ENCODE data around the gene HRCT1.
"Not testable (repeated sequence)": the region's sequence is repeated elsewhere in the genome, so short reads cannot be mapped to it uniquely, and the experiment has no call there.

HRCT1 gene

GRCh38 chr9:35864695-35865255 is 41.2 kb upstream of the HRCT1 start:
- peaks cover 0 to 1% of the 10 kb centered on the region in 2 donors for H3K4me1 ChIP-seq (ENCODE audit: control insufficient read depth in 2 of 2, insufficient read depth in 2 of 2, low read length in 2 of 2)
- no peak overlapping the region for H3K9ac ChIP-seq (ENCODE audit: low read depth in 1 of 2, low read length in 2 of 2)
- H3K27ac ChIP-seq (ENCODE audit: low read depth in 2 of 2, low read length in 2 of 2), result no peak overlapping the region
- no peaks in the 10 kb centered on the region for H3K9me3 ChIP-seq (ENCODE audit: control insufficient read depth in 2 of 2, low read length in 2 of 2)
- H3K4me3 ChIP-seq (ENCODE audit: low read length in 2 of 2), result no peak overlapping the region
- peaks cover 12 to 13% of the 10 kb centered on the region in 2 donors for H3K27me3 ChIP-seq (ENCODE audit: control insufficient read depth in 2 of 2, insufficient read depth in 2 of 2, low read length in 2 of 2)
- H3K36me3 ChIP-seq (ENCODE audit: control insufficient read depth in 2 of 2, insufficient read depth in 2 of 2, low read length in 2 of 2), result no peaks in the 10 kb centered on the region

- H3K36me3 ChIP-seq (ENCODE audit: control insufficient read depth in 2 of 2, insufficient read depth in 2 of 2, low read length in 2 of 2), result no peaks in the 10 kb centered on the region
- no peaks in the 10 kb centered on the region for H3K9me3 ChIP-seq (ENCODE audit: control insufficient read depth in 2 of 2, low read length in 2 of 2)
- H3K27me3 ChIP-seq (ENCODE audit: control insufficient read depth in 2 of 2, insufficient read depth in 2 of 2, low read length in 2 of 2), result peaks cover 3 to 10% of the 10 kb centered on the region in 2 donors
- H3K4me3 ChIP-seq (ENCODE audit: low read length in 2 of 2), result no peak overlapping the region
- no peak overlapping the region for H3K27ac ChIP-seq (ENCODE audit: low read depth in 2 of 2, low read length in 2 of 2)
- no peak overlapping the region for H3K9ac ChIP-seq (ENCODE audit: low read depth in 1 of 2, low read length in 2 of 2)
- H3K4me1 ChIP-seq (ENCODE audit: control insufficient read depth in 2 of 2, insufficient read depth in 2 of 2, low read length in 2 of 2), result no peaks in the 10 kb centered on the region
These were observed 38.5 kb upstream of the HRCT1 start for GRCh38 chr9:35867538-35867937.

- Histone ChIP-seq H3K4me3 (ENCODE audit: low read length in 2 of 2) (no peak overlapping the region), H3K27me3 (ENCODE audit: control insufficient read depth in 2 of 2, insufficient read depth in 2 of 2, low read length in 2 of 2) (peaks cover 0 to 1% of the 10 kb centered on the region in 2 donors), H3K4me1 (ENCODE audit: control insufficient read depth in 2 of 2, insufficient read depth in 2 of 2, low read length in 2 of 2) (no peaks in the 10 kb centered on the region), H3K36me3 (ENCODE audit: control insufficient read depth in 2 of 2, insufficient read depth in 2 of 2, low read length in 2 of 2) (no peaks in the 10 kb centered on the region), H3K9ac (ENCODE audit: low read depth in 1 of 2, low read length in 2 of 2) (no peak overlapping the region), H3K9me3 (ENCODE audit: control insufficient read depth in 2 of 2, low read length in 2 of 2) (no peaks in the 10 kb centered on the region), H3K27ac (ENCODE audit: low read depth in 2 of 2, low read length in 2 of 2) (no peak overlapping the region)
These were observed 37.1 kb upstream of the HRCT1 start for GRCh38 chr9:35868933-35869332.

- no peaks in the 10 kb centered on the region for H3K4me1 ChIP-seq (ENCODE audit: control insufficient read depth in 2 of 2, insufficient read depth in 2 of 2, low read length in 2 of 2)
- no peaks in the 10 kb centered on the region for H3K36me3 ChIP-seq (ENCODE audit: control insufficient read depth in 2 of 2, insufficient read depth in 2 of 2, low read length in 2 of 2)
- no peak overlapping the region for H3K9ac ChIP-seq (ENCODE audit: low read depth in 1 of 2, low read length in 2 of 2)
- no peaks in the 10 kb centered on the region for H3K9me3 ChIP-seq (ENCODE audit: control insufficient read depth in 2 of 2, low read length in 2 of 2)
- no peaks in the 10 kb centered on the region for H3K27me3 ChIP-seq (ENCODE audit: control insufficient read depth in 2 of 2, insufficient read depth in 2 of 2, low read length in 2 of 2)
- H3K27ac ChIP-seq (ENCODE audit: low read depth in 2 of 2, low read length in 2 of 2), result no peak overlapping the region
- no peak overlapping the region for H3K4me3 ChIP-seq (ENCODE audit: low read length in 2 of 2)
These were observed 36.3 kb upstream of the HRCT1 start for GRCh38 chr9:35869621-35870216.

GRCh38 chr9:35870351-35870923 is 35.6 kb upstream of the HRCT1 start, which contains the start of gene OR13J1:
OR13J1 (minus strand) TSS chr9:35870401; CDS start chr9:35870401, 0 bp downstream.
- H3K4me1 ChIP-seq (ENCODE audit: control insufficient read depth in 2 of 2, insufficient read depth in 2 of 2, low read length in 2 of 2), result no peaks in the 10 kb centered on the region
- no peak within 1 kb of the TSS for H3K27ac ChIP-seq (ENCODE audit: low read depth in 2 of 2, low read length in 2 of 2)
- no peaks in the 10 kb centered on the region for H3K9me3 ChIP-seq (ENCODE audit: control insufficient read depth in 2 of 2, low read length in 2 of 2)
- no peak within 1 kb of the TSS for H3K9ac ChIP-seq (ENCODE audit: low read depth in 1 of 2, low read length in 2 of 2)
- no peak within 1 kb of the TSS for H3K4me3 ChIP-seq (ENCODE audit: low read length in 2 of 2)
- H3K36me3 ChIP-seq (ENCODE audit: control insufficient read depth in 2 of 2, insufficient read depth in 2 of 2, low read length in 2 of 2), result no peaks in the 10 kb centered on the region
- H3K27me3 ChIP-seq (ENCODE audit: control insufficient read depth in 2 of 2, insufficient read depth in 2 of 2, low read length in 2 of 2), result no peaks in the 10 kb centered on the region

GRCh38 chr9:35871545-35871944 is 34.5 kb upstream of the HRCT1 start:
- Histone ChIP-seq H3K4me3 (ENCODE audit: low read length in 2 of 2) (no peak overlapping the region), H3K4me1 (ENCODE audit: control insufficient read depth in 2 of 2, insufficient read depth in 2 of 2, low read length in 2 of 2) (no peaks in the 10 kb centered on the region), H3K36me3 (ENCODE audit: control insufficient read depth in 2 of 2, insufficient read depth in 2 of 2, low read length in 2 of 2) (no peaks in the 10 kb centered on the region), H3K9me3 (ENCODE audit: control insufficient read depth in 2 of 2, low read length in 2 of 2) (no peaks in the 10 kb centered on the region), H3K9ac (ENCODE audit: low read depth in 1 of 2, low read length in 2 of 2) (no peak overlapping the region), H3K27ac (ENCODE audit: low read depth in 2 of 2, low read length in 2 of 2) (no peak overlapping the region), H3K27me3 (ENCODE audit: control insufficient read depth in 2 of 2, insufficient read depth in 2 of 2, low read length in 2 of 2) (no peaks in the 10 kb centered on the region)

- H3K9me3 ChIP-seq (ENCODE audit: control insufficient read depth in 2 of 2, low read length in 2 of 2), result no peaks in the 10 kb centered on the region
- H3K4me1 ChIP-seq (ENCODE audit: control insufficient read depth in 2 of 2, insufficient read depth in 2 of 2, low read length in 2 of 2), result no peaks in the 10 kb centered on the region
- no peaks in the 10 kb centered on the region for H3K36me3 ChIP-seq (ENCODE audit: control insufficient read depth in 2 of 2, insufficient read depth in 2 of 2, low read length in 2 of 2)
- H3K4me3 ChIP-seq (ENCODE audit: low read length in 2 of 2), result no peak overlapping the region
- no peak overlapping the region for H3K27ac ChIP-seq (ENCODE audit: low read depth in 2 of 2, low read length in 2 of 2)
- H3K27me3 ChIP-seq (ENCODE audit: control insufficient read depth in 2 of 2, insufficient read depth in 2 of 2, low read length in 2 of 2), result no peaks in the 10 kb centered on the region
- no peak overlapping the region for H3K9ac ChIP-seq (ENCODE audit: low read depth in 1 of 2, low read length in 2 of 2)
These were observed 33.5 kb upstream of the HRCT1 start for GRCh38 chr9:35872505-35872904.

- Histone ChIP-seq H3K4me1 (ENCODE audit: control insufficient read depth in 2 of 2, insufficient read depth in 2 of 2, low read length in 2 of 2) (no peaks in the 10 kb centered on the region), H3K9ac (ENCODE audit: low read depth in 1 of 2, low read length in 2 of 2) (no peak overlapping the region), H3K27me3 (ENCODE audit: control insufficient read depth in 2 of 2, insufficient read depth in 2 of 2, low read length in 2 of 2) (no peaks in the 10 kb centered on the region), H3K4me3 (ENCODE audit: low read length in 2 of 2) (no peak overlapping the region), H3K36me3 (ENCODE audit: control insufficient read depth in 2 of 2, insufficient read depth in 2 of 2, low read length in 2 of 2) (no peaks in the 10 kb centered on the region), H3K27ac (ENCODE audit: low read depth in 2 of 2, low read length in 2 of 2) (no peak overlapping the region), H3K9me3 (ENCODE audit: control insufficient read depth in 2 of 2, low read length in 2 of 2) (no peaks in the 10 kb centered on the region)
These were observed 23.6 kb upstream of the HRCT1 start for GRCh38 chr9:35882263-35882848.

GRCh38 chr9:35882996-35883395 is 23.0 kb upstream of the HRCT1 start:
- no peak overlapping the region for H3K4me3 ChIP-seq (ENCODE audit: low read length in 2 of 2)

GRCh38 chr9:35884908-35885307 is 21.1 kb upstream of the HRCT1 start:
- not testable (repeated sequence) for H3K27me3 ChIP-seq (ENCODE audit: control insufficient read depth in 2 of 2, insufficient read depth in 2 of 2, low read length in 2 of 2); H3K4me3 ChIP-seq (ENCODE audit: low read length in 2 of 2); H3K27ac ChIP-seq (ENCODE audit: low read depth in 2 of 2, low read length in 2 of 2); H3K9me3 ChIP-seq (ENCODE audit: control insufficient read depth in 2 of 2, low read length in 2 of 2); H3K36me3 ChIP-seq (ENCODE audit: control insufficient read depth in 2 of 2, insufficient read depth in 2 of 2, low read length in 2 of 2); H3K9ac ChIP-seq (ENCODE audit: low read depth in 1 of 2, low read length in 2 of 2); H3K4me1 ChIP-seq (ENCODE audit: control insufficient read depth in 2 of 2, insufficient read depth in 2 of 2, low read length in 2 of 2)

More at GRCh38 chr9:35882996-35883395, 23.0 kb upstream of the HRCT1 start:
- Histone ChIP-seq H3K36me3 (ENCODE audit: control insufficient read depth in 2 of 2, insufficient read depth in 2 of 2, low read length in 2 of 2) (no peaks in the 10 kb centered on the region), H3K4me1 (ENCODE audit: control insufficient read depth in 2 of 2, insufficient read depth in 2 of 2, low read length in 2 of 2) (no peaks in the 10 kb centered on the region), H3K27ac (ENCODE audit: low read depth in 2 of 2, low read length in 2 of 2) (no peak overlapping the region), H3K9me3 (ENCODE audit: control insufficient read depth in 2 of 2, low read length in 2 of 2) (no peaks in the 10 kb centered on the region), H3K9ac (ENCODE audit: low read depth in 1 of 2, low read length in 2 of 2) (no peak overlapping the region), H3K27me3 (ENCODE audit: control insufficient read depth in 2 of 2, insufficient read depth in 2 of 2, low read length in 2 of 2) (no peaks in the 10 kb centered on the region)

Data from mucosa of rectum (tissue), 2 donors.